ENCODE measurements around the gene TBC1D9.

TBC1D9 gene

GRCh38 chr4:140690093-140690492, 66.1 kb downstream of the TBC1D9 start:
- H3K4me3 ChIP-seq (ENCODE audit: low read depth, low read length), result no peak overlapping the region
- TF ChIP-seq CTCF (IDR thresholded peaks at IDR 0.05; ENCODE audit: low read depth, low read length), result no peak

- H3K4me3 ChIP-seq (ENCODE audit: low read depth, low read length), result no peak overlapping the region
- TF ChIP-seq CTCF (IDR thresholded peaks at IDR 0.05; ENCODE audit: low read depth, low read length), result no peak
These were observed 66.6 kb downstream of the TBC1D9 start for GRCh38 chr4:140689623-140690022.

- H3K4me3 ChIP-seq (ENCODE audit: low read depth, low read length), result no peak overlapping the region
- no peak for TF ChIP-seq CTCF (IDR thresholded peaks at IDR 0.05; ENCODE audit: low read depth, low read length)
These were observed 67.2 kb downstream of the TBC1D9 start for GRCh38 chr4:140688711-140689598.

- no peak overlapping the region for H3K4me3 ChIP-seq (ENCODE audit: low read depth, low read length)
- TF ChIP-seq CTCF (IDR thresholded peaks at IDR 0.05; ENCODE audit: low read depth, low read length), result no peak
These were observed 69.4 kb downstream of the TBC1D9 start for GRCh38 chr4:140686796-140687195.

- H3K4me3 ChIP-seq (ENCODE audit: low read depth, low read length), result no peak overlapping the region
- TF ChIP-seq CTCF (IDR thresholded peaks at IDR 0.05; ENCODE audit: low read depth, low read length), result no peak
These were observed 71.9 kb downstream of the TBC1D9 start for GRCh38 chr4:140684314-140684713.

- no peak for TF ChIP-seq CTCF (IDR thresholded peaks at IDR 0.05; ENCODE audit: low read depth, low read length)
These were observed 75.0 kb downstream of the TBC1D9 start for GRCh38 chr4:140681201-140681600.

GRCh38 chr4:140680686-140681085, 75.5 kb downstream of the TBC1D9 start:
- no peak overlapping the region for H3K4me3 ChIP-seq (ENCODE audit: low read depth, low read length)
- no peak for TF ChIP-seq CTCF (IDR thresholded peaks at IDR 0.05; ENCODE audit: low read depth, low read length)

More at GRCh38 chr4:140681201-140681600, 75.0 kb downstream of the TBC1D9 start:
- H3K4me3 ChIP-seq (ENCODE audit: low read depth, low read length), result no peak overlapping the region

Data from WI38 (cell line).